Hepatocyte (in vitro differentiated cells): ENCODE results near the gene CACTIN. TPM values are rescaled to one million over a fixed set of nuclear protein-coding genes. Genes with fewer than 3 reads are reported as not detected.
A peak's percentile ranks its signal among the peaks of the same experiment; 100 is the strongest.

Experiments used
- DNase-seq: peaks from one replicate; pipeline ENCODE4 v3.0.0-alpha.2; 2016; ENCODE audit warnings: low spot score
- H2AFZ ChIP-seq: fragments of 200-600 bp; sonication (generic); 2 replicates; pipeline ENCODE4 v1.6.0; 2016; ENCODE audit warnings: antibody characterized with exemption, mild to moderate bottlenecking
- H3K27ac ChIP-seq: fragments of 200-600 bp; sonication (generic); 2 replicates; pipeline ENCODE4 v1.5.1; 2016; ENCODE audit warnings: mild to moderate bottlenecking
- H3K27me3 ChIP-seq: fragments of 200-600 bp; sonication (generic); 2 replicates; pipeline ENCODE4 v1.6.1; 2016
- H3K36me3 ChIP-seq: fragments of 200-600 bp; sonication (generic); replicated peaks from 2 replicates; pipeline ENCODE4 v1.5.1; 2016; ENCODE audit warnings: low read depth; ENCODE audit not compliant: insufficient read depth
- H3K4me1 ChIP-seq: fragments of 200-600 bp; sonication (generic); 2 replicates; pipeline ENCODE4 v1.5.1; 2016; ENCODE audit warnings: mild to moderate bottlenecking, moderate library complexity; ENCODE audit not compliant: insufficient read depth
- H3K4me2 ChIP-seq: fragments of 200-600 bp; sonication (generic); 2 replicates; pipeline ENCODE4 v1.6.0; 2016
- H3K4me3 ChIP-seq: fragments of 200-600 bp; sonication (generic); 2 replicates; pipeline ENCODE4 v1.5.1; 2016; ENCODE audit warnings: mild to moderate bottlenecking
- H3K79me2 ChIP-seq: fragments of 200-600 bp; sonication (generic); 2 replicates; pipeline ENCODE4 v1.6.0; 2017; ENCODE audit warnings: mild to moderate bottlenecking
- H3K9me2 ChIP-seq: fragments of 200-600 bp; sonication (generic); replicated peaks from 2 replicates; pipeline ENCODE4 v1.6.0; 2017; ENCODE audit warnings: mild to moderate bottlenecking; ENCODE audit not compliant: insufficient read depth
- H3K9me3 ChIP-seq: fragments of 200-600 bp; sonication (generic); 2 replicates; pipeline ENCODE4 v1.5.1; 2016; ENCODE audit warnings: low read depth, mild to moderate bottlenecking
- H4K20me1 ChIP-seq: fragments of 200-600 bp; sonication (generic); 2 replicates; pipeline ENCODE4 v1.6.0; 2016; ENCODE audit warnings: mild to moderate bottlenecking; ENCODE audit not compliant: insufficient read depth, poor library complexity, severe bottlenecking
- EZH2 ChIP-seq: fragments of 200-600 bp; sonication (generic); IDR thresholded peaks from 2 replicates; pipeline ENCODE4 v1.6.1; 2016; ENCODE audit warnings: antibody characterized with exemption, mild to moderate bottlenecking, borderline replicate concordance
- EZH2phosphoT487 ChIP-seq: fragments of 200-600 bp; sonication (generic); IDR thresholded peaks from one replicate; pipeline ENCODE4 v1.6.1; 2018; ENCODE audit warnings: antibody characterized with exemption, mild to moderate bottlenecking, low read depth, moderate library complexity; ENCODE audit not compliant: unreplicated experiment, severe bottlenecking
- WGBS: methylation state at CpG from one replicate; pipeline ENCODE4 v1.1.6; 2016; ENCODE audit warnings: low lambda C conversion rate; ENCODE audit errors: missing lambda C conversion rate; 5-methylcytosine and 5-hydroxymethylcytosine counted together
- polyA plus RNA-seq: library from polyadenylated mRNA; unstranded; fragments of >200 nt; fragmentation: Nextera tagmentation; extraction: Ambion mirVana; gene quantifications from 2 replicates; pipeline ENCODE4 v1.2.1, GENCODE V29; 2016
- total RNA-seq: library from RNA; depleted of rRNA; stranded (reverse); fragments of >200 nt; gene quantifications from 2 replicates; pipeline ENCODE4 v1.2.3, GENCODE V29; 2014
- TF ChIP-seq, protein P1 (sequence below): fragments of 200-600 bp; sonication (generic); IDR thresholded peaks from 2 replicates; pipeline ENCODE4 v1.5.1; 2016; ENCODE audit warnings: antibody characterized with exemption, mild to moderate bottlenecking; ENCODE audit not compliant: poor library complexity

Gene CACTIN
- total and polyA plus RNA-seq, 2 experiments from 2014 or later, result 15.7 to 18.3 TPM

GRCh38 chr19:3576696-3577443 lies 49.7 kb downstream of the CACTIN start:
- 13% methylated on average over 29 of the region's 78 CpGs for WGBS
- DNase-seq, result peak; percentile 88
- no peaks in the 10 kb centered on the region for H3K27me3 ChIP-seq
- peaks cover 9% of the 10 kb centered on the region for H3K4me1 ChIP-seq
- H3K9me2 ChIP-seq, result no peaks in the 10 kb centered on the region
- peaks cover 3% of the 10 kb centered on the region for H4K20me1 ChIP-seq
- no peak overlapping the region for H3K4me3 ChIP-seq
- TF ChIP-seq, protein P1, sequence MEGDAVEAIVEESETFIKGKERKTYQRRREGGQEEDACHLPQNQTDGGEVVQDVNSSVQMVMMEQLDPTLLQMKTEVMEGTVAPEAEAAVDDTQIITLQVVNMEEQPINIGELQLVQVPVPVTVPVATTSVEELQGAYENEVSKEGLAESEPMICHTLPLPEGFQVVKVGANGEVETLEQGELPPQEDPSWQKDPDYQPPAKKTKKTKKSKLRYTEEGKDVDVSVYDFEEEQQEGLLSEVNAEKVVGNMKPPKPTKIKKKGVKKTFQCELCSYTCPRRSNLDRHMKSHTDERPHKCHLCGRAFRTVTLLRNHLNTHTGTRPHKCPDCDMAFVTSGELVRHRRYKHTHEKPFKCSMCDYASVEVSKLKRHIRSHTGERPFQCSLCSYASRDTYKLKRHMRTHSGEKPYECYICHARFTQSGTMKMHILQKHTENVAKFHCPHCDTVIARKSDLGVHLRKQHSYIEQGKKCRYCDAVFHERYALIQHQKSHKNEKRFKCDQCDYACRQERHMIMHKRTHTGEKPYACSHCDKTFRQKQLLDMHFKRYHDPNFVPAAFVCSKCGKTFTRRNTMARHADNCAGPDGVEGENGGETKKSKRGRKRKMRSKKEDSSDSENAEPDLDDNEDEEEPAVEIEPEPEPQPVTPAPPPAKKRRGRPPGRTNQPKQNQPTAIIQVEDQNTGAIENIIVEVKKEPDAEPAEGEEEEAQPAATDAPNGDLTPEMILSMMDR, result no peak
- TF ChIP-seq EZH2phosphoT487, result no peak
- TF ChIP-seq EZH2, result no peak
- no peak overlapping the region for H2AFZ ChIP-seq
- H3K36me3 ChIP-seq, result no peaks in the 10 kb centered on the region
- H3K27ac ChIP-seq, result no peak overlapping the region
- peaks cover 3% of the 10 kb centered on the region for H3K79me2 ChIP-seq
- peak overlapping the region; percentile 82 for H3K4me2 ChIP-seq
- no peaks in the 10 kb centered on the region for H3K9me3 ChIP-seq

DNA sequence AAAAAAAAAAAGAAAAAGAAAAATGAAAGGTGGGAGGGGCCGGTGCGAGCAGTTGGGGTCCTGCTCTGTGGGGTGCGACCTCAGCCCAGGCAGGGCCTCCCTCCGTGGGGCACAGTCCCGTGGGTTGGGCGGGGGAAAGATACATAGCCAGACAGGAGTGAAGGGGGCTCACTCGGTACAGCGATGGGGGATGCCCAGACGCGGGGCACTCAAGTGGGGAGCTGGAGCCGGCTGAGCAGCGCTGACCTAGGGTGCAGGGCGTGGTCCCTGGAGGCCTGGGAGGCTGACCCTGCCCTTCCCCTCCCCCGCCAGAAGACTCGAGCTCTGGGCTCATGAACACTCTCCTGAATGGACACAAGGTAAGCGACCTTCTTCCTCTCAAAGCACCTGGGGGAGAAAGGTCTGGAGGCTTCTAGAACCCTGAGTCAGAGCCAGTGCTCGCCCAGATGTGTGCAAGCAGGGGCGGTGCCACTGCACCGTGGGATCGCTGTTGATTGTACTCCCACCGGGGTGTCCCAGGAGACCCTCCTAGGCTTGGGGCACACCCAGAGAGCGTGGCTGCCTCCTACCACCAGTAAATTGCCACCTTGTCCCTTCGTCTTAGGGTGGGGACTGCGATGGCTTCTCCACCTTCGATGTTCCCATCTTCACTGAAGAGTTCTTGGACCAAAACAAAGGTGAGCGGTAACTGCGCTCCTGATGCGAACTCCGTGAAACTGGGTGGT lies 50.5 kb downstream of the CACTIN start:
- DNase-seq, result no peak
- WGBS, result 77% methylated on average over 24 of the region's 29 CpGs
- Histone ChIP-seq H4K20me1 (peaks cover 3% of the 10 kb centered on the region), H3K4me2 (peak overlapping the region; percentile 82), H3K27ac (no peak overlapping the region), H3K9me2 (no peaks in the 10 kb centered on the region), H3K4me3 (no peak overlapping the region), H3K27me3 (no peaks in the 10 kb centered on the region), H3K36me3 (no peaks in the 10 kb centered on the region), H3K79me2 (peaks cover 3% of the 10 kb centered on the region), H3K9me3 (no peaks in the 10 kb centered on the region), H2AFZ (no peak overlapping the region), H3K4me1 (peaks cover 9% of the 10 kb centered on the region)
- TF ChIP-seq EZH2 (no peak), EZH2phosphoT487 (no peak)
- TF ChIP-seq, protein P1, result no peak

DNA sequence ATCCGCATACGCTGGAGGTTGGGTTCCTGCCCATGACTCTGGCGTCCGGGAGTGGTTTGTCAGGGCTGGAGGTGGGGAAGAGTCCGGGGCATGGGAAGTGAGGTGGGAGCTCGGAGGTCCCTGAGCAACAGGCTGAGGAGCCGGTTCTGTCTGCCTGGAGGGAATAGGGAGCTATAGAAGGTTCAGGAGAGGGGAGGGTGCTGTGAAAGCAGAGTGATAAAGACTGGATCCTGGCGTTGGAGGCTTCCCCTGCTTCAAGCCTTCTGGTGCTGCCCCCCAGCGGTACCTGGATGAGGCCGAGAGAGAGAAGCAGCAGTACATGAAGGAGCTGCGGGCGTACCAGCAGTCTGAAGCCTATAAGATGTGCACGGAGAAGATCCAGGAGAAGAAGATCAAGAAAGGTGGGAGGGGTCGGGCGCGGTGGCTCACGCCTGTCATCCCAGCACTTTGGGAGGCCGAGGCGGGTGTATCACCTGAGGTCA lies 51.3 kb downstream of the CACTIN start:
- H3K4me2 ChIP-seq, result no peak overlapping the region
- H2AFZ ChIP-seq, result no peak overlapping the region
- no peak overlapping the region for H3K4me3 ChIP-seq
- peaks cover 3% of the 10 kb centered on the region for H4K20me1 ChIP-seq
- no peaks in the 10 kb centered on the region for H3K9me2 ChIP-seq
- DNase-seq, result no peak
- peaks cover 3% of the 10 kb centered on the region for H3K79me2 ChIP-seq
- WGBS, result 88% methylated on average over 19 of the region's 19 CpGs
- no peak overlapping the region for H3K27ac ChIP-seq
- H3K9me3 ChIP-seq, result no peaks in the 10 kb centered on the region
- H3K36me3 ChIP-seq, result no peaks in the 10 kb centered on the region
- H3K4me1 ChIP-seq, result peaks cover 9% of the 10 kb centered on the region
- TF ChIP-seq EZH2phosphoT487 (no peak), EZH2 (no peak)
- TF ChIP-seq, protein P1, result peak; percentile 22
- no peaks in the 10 kb centered on the region for H3K27me3 ChIP-seq
